ENCODE measurements around the gene PPP1R3D. TPM values are rescaled to one million over a fixed set of nuclear protein-coding genes. Genes with fewer than 3 reads are reported as not detected.

The PPP1R3D gene
- total and polyA plus RNA-seq, 10 of the 15 experiments (the other 5 are each of a cell fraction or from before 2014, with no cell fraction given): 0.39 to 4.8 (median 2.9) TPM

DNA sequence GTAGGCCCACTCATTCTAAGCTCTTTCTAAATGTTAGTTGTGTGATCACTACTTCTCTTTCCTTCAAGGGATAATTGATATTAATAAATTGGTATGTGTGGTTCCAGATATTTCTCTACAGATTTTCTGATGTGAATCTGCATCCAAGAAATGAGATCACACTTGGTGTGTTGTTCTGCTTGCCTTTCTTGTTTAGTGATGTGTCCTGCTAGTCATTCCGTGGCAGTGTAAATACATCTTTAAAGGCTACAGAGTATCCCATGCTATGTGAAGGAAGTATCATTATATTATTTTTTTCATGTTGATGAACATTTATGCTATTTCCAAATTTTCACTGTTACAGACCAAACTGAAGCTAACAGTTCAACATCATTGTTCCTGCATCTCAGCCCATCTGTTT lies 31.3 kb upstream of the PPP1R3D start:
- DNase-seq (ENCODE audit: low read depth, low spot score) (no peak), ATAC-seq (no peak), FAIRE-seq (no peak)
- Histone ChIP-seq H3K9ac (ENCODE audit: control insufficient read depth, insufficient read depth, low read length) (no peak overlapping the region), H4K20me1 (ENCODE audit: control insufficient read depth, insufficient read depth) (no peaks in the 10 kb centered on the region), H3K27me3 (replicated peaks in 1 of 2; ENCODE audit: control insufficient read depth in 2 of 2, insufficient read depth in 2 of 2, low read length in 1 of 2) (no peaks in the 10 kb centered on the region), H3K9me3 (replicated peaks; ENCODE audit: control insufficient read depth, insufficient read depth, low read length) (no peaks in the 10 kb centered on the region), H3K27ac (ENCODE audit: control insufficient read depth, insufficient read depth) (no peak overlapping the region), H3K36me3 (ENCODE audit: control insufficient read depth in 2 of 2, insufficient read depth in 2 of 2, low read length in 1 of 2) (no peaks in the 10 kb centered on the region), H2AFZ (ENCODE audit: control insufficient read depth, low read depth, low read length) (no peak overlapping the region), H3K79me2 (ENCODE audit: control insufficient read depth, insufficient read depth, low read length) (no peaks in the 10 kb centered on the region), H3K4me2 (ENCODE audit: control insufficient read depth, insufficient read depth) (no peak overlapping the region), H3K4me3 (no peak overlapping the region), H3K4me1 (ENCODE audit: control insufficient read depth, insufficient read depth, low read length) (no peaks in the 10 kb centered on the region)
- RAD21 ChIA-PET (ENCODE audit: unreplicated experiment): no interaction called here
- CTCF ChIA-PET: interaction anchor here (1.2 to 1.4 kb wide), 2 partner anchors 21 kb away, joined by 3 read pairs; no protein-coding TSS in a partner anchor
- TF ChIP-seq CEBPB (IDR thresholded peaks at IDR 0.05; ENCODE audit: borderline replicate concordance in 1 of 2, low read depth in 2 of 2, low read length in 2 of 2): no peak
- TF ChIP-seq RAD51 (IDR thresholded peaks at IDR 0.05): no peak
- TF ChIP-seq BCL11A (IDR thresholded peaks at IDR 0.05; ENCODE audit: low read depth, low read length): no peak
- TF ChIP-seq, protein P1, sequence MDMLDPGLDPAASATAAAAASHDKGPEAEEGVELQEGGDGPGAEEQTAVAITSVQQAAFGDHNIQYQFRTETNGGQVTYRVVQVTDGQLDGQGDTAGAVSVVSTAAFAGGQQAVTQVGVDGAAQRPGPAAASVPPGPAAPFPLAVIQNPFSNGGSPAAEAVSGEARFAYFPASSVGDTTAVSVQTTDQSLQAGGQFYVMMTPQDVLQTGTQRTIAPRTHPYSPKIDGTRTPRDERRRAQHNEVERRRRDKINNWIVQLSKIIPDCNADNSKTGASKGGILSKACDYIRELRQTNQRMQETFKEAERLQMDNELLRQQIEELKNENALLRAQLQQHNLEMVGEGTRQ (IDR thresholded peaks at IDR 0.05; ENCODE audit: borderline replicate concordance, low read depth, low read length): no peak
- TF ChIP-seq TARDBP (IDR thresholded peaks at IDR 0.05; ENCODE audit: borderline replicate concordance): no peak
- no peak for TF ChIP-seq SREBF1 (IDR thresholded peaks at IDR 0.05; ENCODE audit: low read length)
- TF ChIP-seq, protein P2, sequence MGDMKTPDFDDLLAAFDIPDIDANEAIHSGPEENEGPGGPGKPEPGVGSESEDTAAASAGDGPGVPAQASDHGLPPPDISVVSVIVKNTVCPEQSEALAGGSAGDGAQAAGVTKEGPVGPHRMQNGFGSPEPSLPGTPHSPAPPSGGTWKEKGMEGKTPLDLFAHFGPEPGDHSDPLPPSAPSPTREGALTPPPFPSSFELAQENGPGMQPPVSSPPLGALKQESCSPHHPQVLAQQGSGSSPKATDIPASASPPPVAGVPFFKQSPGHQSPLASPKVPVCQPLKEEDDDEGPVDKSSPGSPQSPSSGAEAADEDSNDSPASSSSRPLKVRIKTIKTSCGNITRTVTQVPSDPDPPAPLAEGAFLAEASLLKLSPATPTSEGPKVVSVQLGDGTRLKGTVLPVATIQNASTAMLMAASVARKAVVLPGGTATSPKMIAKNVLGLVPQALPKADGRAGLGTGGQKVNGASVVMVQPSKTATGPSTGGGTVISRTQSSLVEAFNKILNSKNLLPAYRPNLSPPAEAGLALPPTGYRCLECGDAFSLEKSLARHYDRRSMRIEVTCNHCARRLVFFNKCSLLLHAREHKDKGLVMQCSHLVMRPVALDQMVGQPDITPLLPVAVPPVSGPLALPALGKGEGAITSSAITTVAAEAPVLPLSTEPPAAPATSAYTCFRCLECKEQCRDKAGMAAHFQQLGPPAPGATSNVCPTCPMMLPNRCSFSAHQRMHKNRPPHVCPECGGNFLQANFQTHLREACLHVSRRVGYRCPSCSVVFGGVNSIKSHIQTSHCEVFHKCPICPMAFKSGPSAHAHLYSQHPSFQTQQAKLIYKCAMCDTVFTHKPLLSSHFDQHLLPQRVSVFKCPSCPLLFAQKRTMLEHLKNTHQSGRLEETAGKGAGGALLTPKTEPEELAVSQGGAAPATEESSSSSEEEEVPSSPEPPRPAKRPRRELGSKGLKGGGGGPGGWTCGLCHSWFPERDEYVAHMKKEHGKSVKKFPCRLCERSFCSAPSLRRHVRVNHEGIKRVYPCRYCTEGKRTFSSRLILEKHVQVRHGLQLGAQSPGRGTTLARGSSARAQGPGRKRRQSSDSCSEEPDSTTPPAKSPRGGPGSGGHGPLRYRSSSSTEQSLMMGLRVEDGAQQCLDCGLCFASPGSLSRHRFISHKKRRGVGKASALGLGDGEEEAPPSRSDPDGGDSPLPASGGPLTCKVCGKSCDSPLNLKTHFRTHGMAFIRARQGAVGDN (IDR thresholded peaks at IDR 0.05): no peak
- TF ChIP-seq ZNF622 (IDR thresholded peaks at IDR 0.05): no peak
- TF ChIP-seq, protein P3, sequence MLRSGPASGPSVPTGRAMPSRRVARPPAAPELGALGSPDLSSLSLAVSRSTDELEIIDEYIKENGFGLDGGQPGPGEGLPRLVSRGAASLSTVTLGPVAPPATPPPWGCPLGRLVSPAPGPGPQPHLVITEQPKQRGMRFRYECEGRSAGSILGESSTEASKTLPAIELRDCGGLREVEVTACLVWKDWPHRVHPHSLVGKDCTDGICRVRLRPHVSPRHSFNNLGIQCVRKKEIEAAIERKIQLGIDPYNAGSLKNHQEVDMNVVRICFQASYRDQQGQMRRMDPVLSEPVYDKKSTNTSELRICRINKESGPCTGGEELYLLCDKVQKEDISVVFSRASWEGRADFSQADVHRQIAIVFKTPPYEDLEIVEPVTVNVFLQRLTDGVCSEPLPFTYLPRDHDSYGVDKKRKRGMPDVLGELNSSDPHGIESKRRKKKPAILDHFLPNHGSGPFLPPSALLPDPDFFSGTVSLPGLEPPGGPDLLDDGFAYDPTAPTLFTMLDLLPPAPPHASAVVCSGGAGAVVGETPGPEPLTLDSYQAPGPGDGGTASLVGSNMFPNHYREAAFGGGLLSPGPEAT (IDR thresholded peaks at IDR 0.05; ENCODE audit: low read depth): no peak
- TF ChIP-seq, protein P4, sequence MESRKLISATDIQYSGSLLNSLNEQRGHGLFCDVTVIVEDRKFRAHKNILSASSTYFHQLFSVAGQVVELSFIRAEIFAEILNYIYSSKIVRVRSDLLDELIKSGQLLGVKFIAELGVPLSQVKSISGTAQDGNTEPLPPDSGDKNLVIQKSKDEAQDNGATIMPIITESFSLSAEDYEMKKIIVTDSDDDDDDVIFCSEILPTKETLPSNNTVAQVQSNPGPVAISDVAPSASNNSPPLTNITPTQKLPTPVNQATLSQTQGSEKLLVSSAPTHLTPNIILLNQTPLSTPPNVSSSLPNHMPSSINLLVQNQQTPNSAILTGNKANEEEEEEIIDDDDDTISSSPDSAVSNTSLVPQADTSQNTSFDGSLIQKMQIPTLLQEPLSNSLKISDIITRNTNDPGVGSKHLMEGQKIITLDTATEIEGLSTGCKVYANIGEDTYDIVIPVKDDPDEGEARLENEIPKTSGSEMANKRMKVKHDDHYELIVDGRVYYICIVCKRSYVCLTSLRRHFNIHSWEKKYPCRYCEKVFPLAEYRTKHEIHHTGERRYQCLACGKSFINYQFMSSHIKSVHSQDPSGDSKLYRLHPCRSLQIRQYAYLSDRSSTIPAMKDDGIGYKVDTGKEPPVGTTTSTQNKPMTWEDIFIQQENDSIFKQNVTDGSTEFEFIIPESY (IDR thresholded peaks at IDR 0.05): no peak
- no peak for TF ChIP-seq NR2F1 (conservative IDR thresholded peaks at IDR 0.05)
- TF ChIP-seq ZNF217 (IDR thresholded peaks at IDR 0.05): no peak
- WGBS (ENCODE audit: insufficient coverage, insufficient replicate concordance, low lambda C conversion rate, missing lambda C conversion rate): 74% methylated on average over 1 of the region's 1 CpG
- POLR2A ChIA-PET: no interaction called here
- intact Hi-C loops (cut with micrococcal nuclease; ENCODE audit: unreplicated experiment) (no loop called here), in situ Hi-C loops (cut with MboI) (no loop called here)
- SMC1A ChIA-PET (ENCODE audit: uncharacterized antibody, unreplicated experiment): no interaction called here
- BruUV-seq (replicated peaks): no TSS peak

All from GM12878 (cell line).